ENCODE data around the gene SCRN2. TPM values are rescaled to one million over a fixed set of nuclear protein-coding genes. Genes with fewer than 3 reads are reported as not detected.
A peak's percentile ranks its signal among the peaks of the same experiment; 100 is the strongest.

SCRN2 gene
- total RNA-seq, 1 experiment from 2014 or later: 60.2 TPM

DNA sequence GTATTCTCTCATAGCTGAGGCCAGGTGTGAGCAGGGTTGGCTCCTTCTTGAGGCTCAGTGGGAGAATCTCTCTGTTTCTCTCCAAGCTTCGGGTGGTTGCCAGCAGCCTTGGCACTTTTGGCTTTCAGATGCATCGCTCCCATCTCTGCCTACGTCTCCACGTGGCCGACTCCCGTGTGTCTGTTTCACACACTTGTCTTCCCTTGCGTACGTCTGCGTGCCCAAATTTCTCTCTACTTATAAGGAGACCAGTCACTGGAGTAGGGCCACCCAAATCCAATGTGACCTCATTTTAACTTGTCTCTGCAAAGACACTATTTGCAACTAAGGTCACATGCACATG is 34.2 kb downstream of the SCRN2 start:
- DNase-seq (ENCODE audit: low read depth): no peak

DNA sequence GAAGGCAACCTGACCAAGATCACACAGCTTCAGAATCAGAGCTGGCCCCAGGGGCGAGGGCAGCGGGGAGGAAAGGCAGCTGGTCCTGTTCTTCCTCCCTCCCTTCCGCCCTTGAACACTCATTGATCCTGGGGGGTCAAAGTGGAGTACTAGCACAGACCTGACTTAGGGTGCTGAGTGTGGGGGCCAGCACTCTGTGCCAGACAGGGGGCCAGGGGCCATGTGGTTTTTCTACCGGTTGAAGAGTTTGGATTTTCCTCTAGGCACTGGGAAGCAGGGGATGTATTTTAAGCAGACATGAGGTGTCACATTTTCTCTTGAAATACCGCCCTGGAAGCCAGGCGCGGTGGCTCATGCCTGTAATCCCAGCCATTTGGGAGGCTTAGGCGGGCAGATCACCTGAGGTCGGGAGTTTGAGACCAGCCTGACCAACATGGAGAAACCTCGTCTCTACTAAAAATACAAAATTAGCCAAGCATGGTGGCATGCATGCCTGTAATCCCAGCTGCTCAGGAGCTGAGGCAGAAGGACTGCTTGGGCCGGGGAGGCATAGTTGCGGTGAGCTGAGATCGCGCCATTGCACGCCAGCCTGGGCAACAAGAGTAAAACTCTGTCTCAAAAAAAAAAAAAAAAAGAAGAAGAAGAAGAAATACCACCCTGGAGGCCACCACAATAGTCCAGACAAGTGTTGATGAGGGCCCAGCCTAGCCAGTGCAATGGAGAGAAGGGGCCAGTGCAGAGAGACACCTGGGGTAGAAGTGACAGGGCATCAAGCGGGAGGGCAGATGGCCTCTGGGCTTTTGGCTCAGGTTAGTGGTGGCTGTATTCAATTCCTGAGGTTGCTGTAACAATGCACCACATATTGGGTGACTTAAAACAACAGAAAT is 34.8 kb downstream of the SCRN2 start:
- DNase-seq (ENCODE audit: low read depth): no peak

DNA sequence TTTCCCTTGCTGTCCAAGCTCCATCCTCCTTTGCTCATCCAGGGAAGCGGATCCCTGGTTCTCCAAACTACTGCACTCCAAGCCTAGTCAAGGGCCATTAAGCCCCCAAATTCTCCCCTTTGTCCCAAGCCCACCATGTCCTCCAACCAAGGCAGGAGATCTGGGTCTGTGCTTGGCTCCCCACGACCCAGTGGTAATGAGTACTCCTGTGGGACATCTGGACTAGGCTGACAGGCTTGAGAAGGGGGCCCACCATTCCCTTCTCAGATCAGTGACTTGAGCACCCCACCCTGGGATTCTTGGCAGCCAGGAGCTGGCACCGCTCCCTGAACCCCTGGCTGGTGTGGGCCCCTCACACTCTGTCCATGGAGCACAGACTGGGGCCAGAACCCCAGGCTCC is 36.6 kb downstream of the SCRN2 start:
- no peak for DNase-seq (ENCODE audit: low read depth)

DNA sequence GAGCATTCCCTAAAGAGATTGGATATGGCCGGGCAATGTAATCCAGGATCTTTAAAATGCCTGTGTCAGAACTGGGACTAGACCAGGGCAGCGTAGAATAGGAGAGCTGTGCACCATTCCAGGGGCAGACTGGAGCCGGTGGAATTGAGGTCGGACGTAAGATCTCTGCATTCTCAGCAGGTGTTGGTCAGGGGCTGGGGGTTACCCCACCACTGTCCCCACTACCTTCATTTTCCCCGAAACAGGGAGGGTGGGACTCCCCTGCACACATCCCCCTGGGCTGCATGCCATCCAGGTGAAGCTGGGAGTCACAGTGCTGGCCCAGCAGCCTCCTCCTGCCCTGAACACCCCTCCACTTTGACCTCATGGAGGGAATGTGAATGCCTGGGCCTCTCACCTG is 37.3 kb downstream of the SCRN2 start:
- DNase-seq (ENCODE audit: low read depth): no peak

DNA sequence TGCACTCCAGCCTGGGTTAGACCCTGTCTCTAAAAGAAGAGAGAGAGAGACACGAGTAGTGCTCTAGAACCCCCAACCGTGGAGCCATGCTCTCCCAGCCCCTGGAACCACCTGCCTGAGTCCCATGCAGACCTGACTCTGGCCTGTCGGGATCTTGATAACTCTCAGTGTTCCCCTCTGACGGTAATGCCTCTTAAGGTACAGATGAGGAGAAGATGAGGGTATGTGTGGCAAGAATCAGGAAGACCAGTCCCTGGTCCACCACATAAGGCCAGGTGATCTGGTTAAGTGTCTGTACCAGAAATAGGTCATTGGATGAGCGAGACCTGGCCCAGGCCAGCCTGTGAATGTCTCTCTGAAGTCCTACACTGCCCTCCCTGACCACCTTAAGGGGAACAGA is 37.9 kb downstream of the SCRN2 start:
- DNase-seq (ENCODE audit: low read depth): no peak

DNA sequence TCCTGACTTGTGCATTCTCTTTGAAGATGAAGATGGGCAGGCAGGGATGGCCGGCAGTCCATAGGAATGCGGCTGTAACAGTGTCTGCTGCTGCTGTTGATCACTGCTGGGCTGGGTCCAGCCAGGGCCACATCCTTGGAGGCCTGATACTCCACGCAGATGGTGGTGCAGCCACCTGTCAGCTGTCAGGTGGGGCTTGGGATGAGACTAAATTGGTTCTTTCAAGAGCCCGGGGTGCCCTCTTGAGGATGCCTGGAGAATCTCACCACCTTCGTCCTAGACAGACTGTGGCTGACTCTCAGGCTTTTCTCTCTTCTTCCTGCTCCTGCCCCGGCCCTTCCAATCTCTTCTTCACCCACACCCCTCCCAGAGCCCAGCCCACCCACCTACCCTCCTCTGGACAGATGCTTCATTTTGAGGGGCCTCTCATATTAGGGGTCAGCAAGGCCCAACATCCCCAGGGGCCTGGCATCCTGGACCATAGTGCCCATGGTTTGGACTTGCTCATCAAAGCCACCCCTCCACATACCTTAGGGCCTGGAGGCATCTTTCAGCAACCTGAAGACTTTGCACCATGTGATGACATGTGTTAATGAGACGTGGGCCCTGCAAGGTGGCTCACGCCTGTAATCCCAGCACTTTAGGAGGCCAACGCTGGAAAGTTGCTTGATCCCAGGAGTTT is 38.6 kb downstream of the SCRN2 start:
- DNase-seq (ENCODE audit: low read depth): peak; percentile 61

DNA sequence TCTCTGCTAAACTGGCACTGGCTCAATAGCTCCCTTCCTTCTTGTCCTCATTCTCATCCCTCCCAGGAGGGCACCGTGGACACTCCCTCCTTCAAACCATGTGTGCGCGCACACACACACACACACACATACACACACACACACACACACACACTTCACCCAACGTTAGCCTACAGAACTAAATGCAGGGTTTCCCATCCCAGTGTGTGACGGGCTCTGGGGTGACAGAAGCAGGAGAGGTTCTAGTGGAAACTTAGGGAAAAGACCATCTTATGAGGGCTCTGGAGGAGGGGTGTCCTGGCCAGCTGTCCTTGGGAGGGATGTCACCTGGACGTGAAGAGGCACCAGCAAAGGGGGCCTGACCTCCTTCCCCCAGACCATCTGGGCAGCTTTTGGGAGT is 39.2 kb downstream of the SCRN2 start:
- DNase-seq (ENCODE audit: low read depth): no peak

DNA sequence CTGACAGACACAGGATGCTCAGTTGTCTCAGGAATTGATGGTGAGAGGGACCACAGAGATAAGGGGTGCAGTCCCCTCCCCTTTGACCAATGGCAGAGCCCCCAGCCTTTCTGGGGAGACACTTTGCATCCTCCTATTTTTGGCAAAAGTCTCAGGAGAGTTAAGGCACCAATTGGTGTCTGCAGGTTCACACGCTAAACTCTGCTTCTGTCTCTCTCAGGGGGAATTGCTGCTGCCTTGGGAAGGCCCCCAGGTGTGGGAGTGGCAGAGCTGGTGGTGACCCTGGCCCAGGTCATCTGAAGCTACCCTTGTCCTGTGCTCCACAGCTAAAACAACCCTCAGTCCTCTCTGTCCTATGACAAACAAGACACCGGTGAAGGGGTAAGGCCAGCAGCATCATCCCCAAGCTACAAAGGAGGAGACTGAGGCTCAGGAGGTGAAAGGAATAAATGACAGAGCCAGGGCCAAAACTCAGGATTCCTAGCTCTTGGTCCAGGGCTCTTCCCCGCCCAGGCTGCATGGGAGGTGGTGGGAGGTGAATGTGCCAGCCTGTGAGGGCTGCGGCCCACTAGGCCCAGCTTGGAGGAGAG is 39.8 kb downstream of the SCRN2 start:
- DNase-seq (ENCODE audit: low read depth): no peak

DNA sequence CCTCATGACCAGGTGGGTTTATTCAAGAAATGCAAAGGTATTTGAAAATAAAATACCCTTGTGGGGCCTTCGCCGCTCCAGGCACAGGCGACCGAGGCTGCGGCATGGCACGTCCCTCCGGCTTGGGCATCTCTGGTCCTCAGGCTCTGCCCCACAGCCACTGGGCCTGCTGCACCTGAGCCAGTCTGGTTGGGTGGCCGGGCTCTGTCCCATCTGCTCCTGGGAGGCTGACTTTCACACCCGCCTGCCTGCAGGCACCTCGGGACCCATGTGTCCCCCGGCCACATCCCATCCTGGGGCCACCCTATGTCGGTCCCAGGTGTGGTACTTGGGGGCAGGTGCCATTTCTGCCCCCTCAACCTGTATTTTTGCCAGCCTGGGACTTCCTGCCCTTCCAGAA is 40.4 kb downstream of the SCRN2 start:
- DNase-seq (ENCODE audit: low read depth): no peak

DNA sequence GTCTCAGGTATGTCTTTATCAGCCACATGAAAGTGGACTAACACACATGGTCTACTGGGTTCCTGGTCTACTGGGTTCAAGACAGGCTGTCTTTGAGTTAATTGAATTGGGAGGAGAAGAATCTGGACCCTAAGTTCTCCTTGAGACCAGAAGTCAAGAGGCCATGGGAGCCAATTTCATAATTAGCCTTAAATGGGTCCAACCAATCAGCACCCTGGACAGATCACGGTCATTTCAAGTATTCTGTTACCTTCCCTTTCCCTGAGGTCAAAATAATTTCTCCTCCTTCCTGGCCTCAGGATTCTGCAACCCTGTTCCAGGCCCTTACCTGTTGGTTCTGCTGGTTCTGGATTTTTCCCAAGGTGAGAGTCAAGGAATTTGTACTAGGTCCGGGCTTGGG is 43.3 kb downstream of the SCRN2 start:
- DNase-seq (ENCODE audit: low read depth): no peak

DNA sequence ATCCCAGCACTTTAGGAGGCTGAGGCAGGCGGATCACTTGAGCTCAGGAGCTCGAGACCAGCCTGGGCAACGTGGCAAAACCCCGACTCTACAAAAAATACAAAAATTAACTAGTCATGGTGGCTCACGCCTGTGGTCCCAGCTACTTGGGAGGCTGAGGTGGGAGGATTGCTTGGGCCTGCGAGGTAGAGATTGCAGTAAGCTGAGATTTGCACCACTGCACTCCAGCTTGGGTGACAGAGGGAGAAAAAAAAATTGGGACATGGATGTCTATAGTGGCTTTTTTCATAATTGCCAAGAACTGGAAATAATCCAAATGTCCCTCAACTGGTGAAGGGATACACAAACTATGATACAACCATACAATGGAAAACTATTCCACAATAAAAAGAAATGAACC is 48.1 kb downstream of the SCRN2 start:
- no peak for DNase-seq (ENCODE audit: low read depth)

DNA sequence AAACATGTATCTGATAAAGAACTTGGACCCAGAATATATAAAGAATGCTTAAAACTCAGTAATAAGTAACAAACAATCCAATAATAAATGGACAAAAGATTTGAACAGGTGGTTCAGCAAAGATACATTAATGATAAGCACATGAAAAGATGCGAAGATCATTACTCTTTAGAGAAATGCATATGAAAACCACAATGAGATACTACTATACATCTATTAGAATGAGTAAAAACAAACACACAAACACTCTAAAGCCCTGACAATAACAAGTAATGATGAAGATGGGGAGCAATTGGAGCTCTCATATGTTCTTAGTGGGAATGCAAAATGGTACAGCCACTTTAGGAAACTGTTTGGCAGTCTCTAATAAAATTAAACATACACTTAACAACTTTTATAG is 48.6 kb downstream of the SCRN2 start:
- DNase-seq (ENCODE audit: low read depth): no peak

DNA sequence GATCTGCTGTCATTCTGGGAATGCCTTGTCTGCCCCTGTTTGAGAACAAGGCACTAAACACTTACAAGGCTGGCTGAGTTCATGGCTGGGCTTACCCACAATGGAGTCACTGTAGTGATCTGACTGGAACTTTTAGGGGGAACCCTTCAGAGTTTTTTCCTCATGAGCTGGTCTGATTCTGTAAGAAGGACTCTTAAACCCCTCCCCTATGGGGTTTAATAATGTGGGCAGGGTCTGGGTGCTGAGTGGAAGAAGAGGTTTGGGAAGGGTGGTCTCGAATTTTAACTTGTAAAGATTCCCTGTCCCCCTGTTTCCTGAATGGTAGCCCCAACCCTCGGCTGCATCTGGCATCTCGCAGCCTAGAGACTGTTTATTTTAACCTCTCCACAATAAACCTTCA is 50.0 kb downstream of the SCRN2 start:
- no peak for DNase-seq (ENCODE audit: low read depth)

DNA sequence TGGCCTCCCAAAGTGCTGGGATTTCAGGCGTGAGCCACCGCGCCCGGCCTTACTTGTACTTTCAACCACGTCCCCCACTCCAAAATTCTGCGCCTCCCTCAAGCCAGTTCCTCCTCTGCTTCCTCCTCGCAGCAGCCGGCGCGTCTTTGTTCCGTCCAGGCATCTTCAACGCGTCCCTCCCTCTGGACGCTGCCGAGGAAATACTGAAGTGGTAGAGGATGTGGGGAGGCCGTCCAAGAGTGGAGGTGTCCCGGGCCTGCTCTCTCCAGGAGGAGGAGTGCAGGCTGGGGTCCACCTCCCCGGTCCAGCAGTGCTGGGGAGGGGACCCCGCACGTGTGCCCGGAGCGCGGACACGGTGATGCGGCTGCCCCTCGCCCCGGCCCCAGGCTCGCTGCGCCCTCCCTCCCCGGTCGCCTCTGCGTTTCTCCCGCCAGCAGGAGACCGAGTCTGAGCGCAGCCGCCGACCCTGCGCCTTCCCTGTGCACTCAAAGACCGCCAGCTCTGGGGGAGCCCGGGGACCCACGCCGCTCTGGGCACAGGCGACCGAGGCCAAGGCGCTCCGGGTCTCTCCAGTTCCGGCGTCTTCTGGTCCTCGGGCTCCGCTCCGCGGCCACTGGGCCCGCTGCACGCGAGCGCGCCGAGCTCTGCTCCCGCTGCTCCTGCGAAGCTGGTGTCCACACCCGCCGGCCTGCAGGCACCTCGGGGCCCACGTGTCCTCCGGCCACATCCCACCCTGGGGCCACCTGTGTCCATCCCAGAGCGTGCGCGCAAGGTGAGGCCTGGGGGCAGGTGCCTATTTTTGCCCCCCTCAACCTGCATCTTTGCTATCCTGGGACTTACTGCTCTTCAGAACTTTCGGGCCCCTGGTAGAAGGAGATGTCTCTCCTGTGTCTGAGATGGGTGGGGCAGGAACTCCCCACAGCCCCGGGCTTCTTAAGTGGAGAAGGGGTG is 51.2 kb downstream of the SCRN2 start:
- peak; percentile 15 for DNase-seq (ENCODE audit: low read depth)

Other genes with a start within 250 kb of the SCRN2 start
- 401 and 457 TPM in 2 replicates for gene KPNB1, start 191.4 kb downstream of the SCRN2 start, total RNA-seq (2014; rRNA removed)
- gene TBKBP1, start 147.1 kb downstream of the SCRN2 start, total RNA-seq (2014; rRNA removed): 3.8 and 5.4 TPM in 2 replicates
- gene TBX21, start 108.0 kb downstream of the SCRN2 start, total RNA-seq (2014; rRNA removed): not detected in 2 replicates
- gene OSBPL7, start 19.5 kb downstream of the SCRN2 start, total RNA-seq (2014; rRNA removed): 15.3 and 21.4 TPM in 2 replicates
- 45.4 and 47.5 TPM in 2 replicates for gene MRPL10, start 9.7 kb downstream of the SCRN2 start, total RNA-seq (2014; rRNA removed)
- gene LRRC46, start 9.6 kb downstream of the SCRN2 start, total RNA-seq (2014; rRNA removed): 0.45 and 1.4 TPM in 2 replicates
- not detected in 2 replicates for gene SP6, start 9.9 kb upstream of the SCRN2 start, total RNA-seq (2014; rRNA removed)
- gene SP2, start 55.0 kb upstream of the SCRN2 start, total RNA-seq (2014; rRNA removed): 1.7 and 3.4 TPM in 2 replicates
- gene PNPO, start 100.3 kb upstream of the SCRN2 start, total RNA-seq (2014; rRNA removed): 47.6 and 54.1 TPM in 2 replicates
- gene PRR15L, start 116.6 kb upstream of the SCRN2 start, total RNA-seq (2014; rRNA removed): not detected in 2 replicates
- 93.8 and 94.9 TPM in 2 replicates for gene CDK5RAP3, start 129.8 kb upstream of the SCRN2 start, total RNA-seq (2014; rRNA removed)
- 70.4 and 91.8 TPM in 2 replicates for gene COPZ2, start 196.5 kb upstream of the SCRN2 start, total RNA-seq (2014; rRNA removed)
- 101 and 123 TPM in 2 replicates for gene NFE2L1, start 207.1 kb upstream of the SCRN2 start, total RNA-seq (2014; rRNA removed)

All from LHCN-M2 (cell line).